Psoas muscle (tissue), 8 donors: ENCODE measurements around the gene DACT1. TPM values are rescaled to one million over a fixed set of nuclear protein-coding genes. Genes with fewer than 3 reads are reported as not detected.

ENCODE experiments used
- ATAC-seq, 4 donors: fragments of 200-7000 bp; cut with Tn5 transposase; one replicate each; pipeline ENCODE4 v1.9.1; 2020; ENCODE audit warnings: moderate library complexity in 3 of 4, mild to moderate bottlenecking in 2 of 4
- DNase-seq, 2 donors: peaks; one replicate each; pipeline ENCODE4 v3.0.0-alpha.2; 2020
- H3K27ac ChIP-seq: fragments of 200-600 bp; one replicate; pipeline ENCODE4 v1.8.0; 2022
- H3K27me3 ChIP-seq, 3 donors: fragments of 200-600 bp in 1 of 3; one replicate each; pipeline versions ENCODE4 v1.6.1 to v1.8.0; 2013 to 2022; ENCODE audit warnings: low read length in 2 of 3, mild to moderate bottlenecking in 2 of 3, moderate library complexity in 1 of 3; ENCODE audit not compliant: insufficient read depth in 3 of 3
- H3K36me3 ChIP-seq, 2 donors: fragments of 200-600 bp in 1 of 2; one replicate each; pipeline versions ENCODE4 v1.6.1 to v1.8.0; 2013 to 2022; ENCODE audit warnings: low read depth in 1 of 2, mild to moderate bottlenecking in 1 of 2, moderate library complexity in 1 of 2; ENCODE audit not compliant: insufficient read depth in 1 of 2
- H3K4me1 ChIP-seq: fragments of 200-600 bp; one replicate; pipeline ENCODE4 v1.8.0; 2022
- H3K4me3 ChIP-seq: fragments of 200-600 bp; one replicate; pipeline ENCODE4 v1.8.0; 2022; ENCODE audit warnings: mild to moderate bottlenecking
- H3K9me3 ChIP-seq: fragments of 200-600 bp; one replicate; pipeline ENCODE4 v1.8.0; 2022
- WGBS, 3 donors: extraction: QIAGEN DNeasy Blood & Tissue Kit; methylation state at CpG; one replicate each; pipeline versions ENCODE4 v1.1.6 to v1.1.7; 2013; 5-methylcytosine and 5-hydroxymethylcytosine counted together
- intact Hi-C, 2 donors: fragments of 100-400 bp; cut with DNase I; formaldehyde crosslinking; loops; one replicate each; pipeline versions ENCODE4 v1.11.0 to v1.14.2; 2022
- polyA plus RNA-seq, 3 donors: library from polyadenylated mRNA; stranded (reverse); fragments of 200-250 nt; gene quantifications; one replicate each; pipeline ENCODE4 v1.2.3, GENCODE V29; 2013
- total RNA-seq, 4 donors: library from RNA; stranded (reverse); fragmentation: NEBNext Ultra II Directional in 2 of 4; extraction: Animal tissue kit (Norgen Biotek cat#: 25700) in 2 of 4; gene quantifications; one replicate each; pipeline versions ENCODE4 v1.2.1 to v1.2.4, GENCODE V29; 2021 to 2023
- TF ChIP-seq, protein P1 (sequence below): fragments of 200-600 bp; IDR thresholded peaks from one replicate; pipeline ENCODE4 v1.8.0; 2022; ENCODE audit warnings: antibody characterized with exemption
- donor health status: healthy with polysubstance abuse.
- donor health status: DM: no; HTN: no; CAD: no; lungs with moderate emphysema.
- donor health status: Bipolar disorder and iron deficiency.
- donor health status: healthy.
- donor health status: DM: yes; HTN: yes; CAD: no.
- donor health status: DM: no; HTN: no; CAD: no.
- donor health status: DM: no; HTN: no; CAD: no.
- donor health status: DM: yes; HTN: yes; CAD: no.

Gene DACT1
- total and polyA plus RNA-seq, 7 donors: 0.34 to 3.0 (median 1.0) TPM

DNA sequence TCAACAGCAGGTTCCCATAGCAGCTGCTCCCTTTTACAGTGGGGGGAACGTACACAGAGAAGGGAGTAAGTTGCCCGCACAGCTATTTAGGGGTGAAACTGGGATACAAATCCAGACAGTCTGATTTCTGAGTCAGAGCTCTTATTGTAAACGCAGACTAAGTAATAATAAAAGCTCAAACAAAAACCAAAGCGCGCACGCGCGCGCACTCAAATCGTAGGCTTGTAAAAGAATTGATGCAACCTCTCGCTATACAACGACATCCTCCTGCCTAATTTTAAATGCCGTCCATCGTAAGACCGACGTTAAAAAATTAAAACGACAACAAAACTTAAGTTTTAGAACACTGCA, 747 bp upstream of the DACT1 start:
- Histone ChIP-seq H3K4me1 (peaks cover 18% of the 10 kb centered on the region), H3K9me3 (no peaks in the 10 kb centered on the region), H3K36me3 (peaks cover 0 to 6% of the 10 kb centered on the region in 2 donors), H3K27ac (peak overlapping the region; percentile 38), H3K4me3 (peak overlapping the region; percentile 76), H3K27me3 (peaks cover 0 to 2% (median 0%) of the 10 kb centered on the region in 3 donors)
- peak in 1 of 2 donors; percentile 37 for DNase-seq
- intact Hi-C loops: loop anchor here (5.0 to 10.0 kb wide), 3 partner anchors 135 to 418 kb away; no protein-coding TSS in a partner anchor
- TF ChIP-seq, protein P1, sequence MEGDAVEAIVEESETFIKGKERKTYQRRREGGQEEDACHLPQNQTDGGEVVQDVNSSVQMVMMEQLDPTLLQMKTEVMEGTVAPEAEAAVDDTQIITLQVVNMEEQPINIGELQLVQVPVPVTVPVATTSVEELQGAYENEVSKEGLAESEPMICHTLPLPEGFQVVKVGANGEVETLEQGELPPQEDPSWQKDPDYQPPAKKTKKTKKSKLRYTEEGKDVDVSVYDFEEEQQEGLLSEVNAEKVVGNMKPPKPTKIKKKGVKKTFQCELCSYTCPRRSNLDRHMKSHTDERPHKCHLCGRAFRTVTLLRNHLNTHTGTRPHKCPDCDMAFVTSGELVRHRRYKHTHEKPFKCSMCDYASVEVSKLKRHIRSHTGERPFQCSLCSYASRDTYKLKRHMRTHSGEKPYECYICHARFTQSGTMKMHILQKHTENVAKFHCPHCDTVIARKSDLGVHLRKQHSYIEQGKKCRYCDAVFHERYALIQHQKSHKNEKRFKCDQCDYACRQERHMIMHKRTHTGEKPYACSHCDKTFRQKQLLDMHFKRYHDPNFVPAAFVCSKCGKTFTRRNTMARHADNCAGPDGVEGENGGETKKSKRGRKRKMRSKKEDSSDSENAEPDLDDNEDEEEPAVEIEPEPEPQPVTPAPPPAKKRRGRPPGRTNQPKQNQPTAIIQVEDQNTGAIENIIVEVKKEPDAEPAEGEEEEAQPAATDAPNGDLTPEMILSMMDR: no peak
- peak in 2 of 4 donors; percentile 18 to 24 for ATAC-seq
- 6 to 10% (median 8%) methylated on average over 17 of the region's 17 CpGs for WGBS, 3 donors

DNA sequence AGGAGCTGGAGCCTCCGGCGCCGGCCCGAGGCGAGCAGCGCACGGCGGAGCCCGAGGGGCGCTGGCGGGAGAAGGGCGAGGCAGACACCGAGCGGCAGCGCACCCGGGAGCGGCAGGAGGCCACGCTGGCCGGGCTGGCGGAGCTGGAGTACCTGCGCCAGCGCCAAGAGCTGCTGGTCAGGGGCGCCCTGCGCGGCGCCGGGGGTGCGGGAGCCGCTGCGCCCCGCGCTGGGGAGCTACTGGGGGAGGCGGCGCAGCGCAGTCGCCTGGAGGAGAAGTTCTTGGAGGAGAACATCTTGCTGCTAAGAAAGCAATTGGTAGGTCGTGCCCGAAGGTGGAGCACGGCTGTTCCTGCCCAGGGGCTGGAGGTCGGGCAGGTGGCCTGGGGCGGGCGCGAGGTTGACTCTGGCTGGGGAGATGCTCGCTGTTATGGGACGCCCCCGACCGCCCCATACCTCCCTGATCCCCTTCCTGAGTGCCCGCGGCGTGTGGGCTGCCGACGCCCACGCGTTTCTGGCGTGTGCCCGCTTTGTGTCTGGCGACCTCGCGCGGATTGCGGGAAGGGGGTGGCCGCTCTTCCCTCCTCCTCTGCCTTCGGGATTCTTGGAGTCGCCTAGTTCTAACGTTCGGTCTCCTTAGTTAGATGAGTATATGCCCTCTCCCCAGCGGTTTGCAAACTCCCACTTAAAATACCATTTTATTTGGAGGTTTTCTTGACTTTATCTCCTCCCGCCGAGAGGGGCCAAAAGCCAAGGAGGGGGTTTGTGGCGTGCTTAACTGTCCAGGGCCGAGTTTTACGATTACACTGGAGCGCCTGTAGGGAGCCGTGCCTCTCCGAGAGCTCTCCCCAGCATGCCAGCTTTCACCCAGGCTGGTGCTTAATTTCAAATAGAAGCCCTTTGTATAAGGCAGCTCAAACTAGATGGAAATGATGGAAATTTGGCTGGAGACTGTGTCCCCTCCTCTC, 752 bp downstream of the DACT1 start:
- Histone ChIP-seq H3K9me3 (no peaks in the 10 kb centered on the region), H3K4me3 (peak overlapping the region; percentile 76), H3K27me3 (no peaks in the 10 kb centered on the region), H3K36me3 (peaks cover 0 to 19% of the 10 kb centered on the region in 2 donors), H3K27ac (peak overlapping the region; percentile 68), H3K4me1 (peaks cover 18% of the 10 kb centered on the region)
- 0 to 1% (median 1%) methylated on average over 54 to 75 of the region's 75 CpGs for WGBS, 3 donors
- peak; percentile 28 to 60 for DNase-seq
- intact Hi-C loops: loop anchor here (2.0 to 10.0 kb wide), 4 partner anchors 136 to 416 kb away; no protein-coding TSS in a partner anchor
- TF ChIP-seq, protein P1: no peak
- ATAC-seq: peak; percentile 44 to 55 (median 50)

DNA sequence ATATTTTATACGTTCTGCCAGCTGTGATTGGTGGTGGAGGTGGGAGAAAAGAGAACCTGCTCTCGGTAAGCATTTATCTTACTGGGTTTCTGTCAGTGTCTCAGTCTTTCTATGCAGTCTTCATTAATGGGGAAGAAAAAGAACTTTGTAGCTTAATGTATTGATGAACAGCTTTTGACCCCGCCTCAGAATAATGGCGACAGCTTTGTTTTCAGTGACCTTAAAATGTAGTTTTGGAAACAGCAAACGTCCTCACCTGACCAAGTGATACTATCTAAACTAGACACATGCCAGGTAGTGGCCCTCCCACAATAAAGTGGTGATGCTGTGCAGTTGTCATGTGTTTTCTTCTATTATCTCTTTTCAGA, 1.4 kb downstream of the DACT1 start:
- TF ChIP-seq, protein P1: no peak
- intact Hi-C loops: loop anchor here (2.0 to 10.0 kb wide), 4 partner anchors 137 to 416 kb away; no protein-coding TSS in a partner anchor
- Histone ChIP-seq H3K4me1 (peaks cover 18% of the 10 kb centered on the region), H3K9me3 (no peaks in the 10 kb centered on the region), H3K4me3 (peak overlapping the region; percentile 76), H3K36me3 (peaks cover 0 to 19% of the 10 kb centered on the region in 2 donors), H3K27me3 (no peaks in the 10 kb centered on the region), H3K27ac (no peak overlapping the region)
- ATAC-seq (no peak), DNase-seq (no peak)
- 17 to 23% (median 19%) methylated on average over 5 of the region's 5 CpGs for WGBS, 3 donors

- H3K27me3 ChIP-seq: no peaks in the 10 kb centered on the region
- DNase-seq (no peak), ATAC-seq (peak in 3 of 4 donors; percentile 60 to 74 (median 66))
- peaks cover 0 to 25% of the 10 kb centered on the region in 2 donors for H3K36me3 ChIP-seq
- H3K9me3 ChIP-seq: no peaks in the 10 kb centered on the region
- H3K27ac ChIP-seq: no peak overlapping the region
- intact Hi-C loops: loop anchor here (2.0 to 10.0 kb wide), 6 partner anchors 92 to 415 kb away; no protein-coding TSS in a partner anchor
- peak overlapping the region; percentile 76 for H3K4me3 ChIP-seq
- WGBS, 3 donors: 19 to 23% (median 21%) methylated on average over 5 of the region's 5 CpGs
- peaks cover 18% of the 10 kb centered on the region for H3K4me1 ChIP-seq
- TF ChIP-seq, protein P1: peak; percentile 69
Observed at GRCh38 chr14:58639842-58640484, 2.2 kb downstream of the DACT1 start.
